ENCODE results near the gene LMAN2. TPM values are rescaled to one million over a fixed set of nuclear protein-coding genes. Genes with fewer than 3 reads are reported as not detected.

Gene LMAN2
- total and polyA plus RNA-seq, 10 donors: 50.1 to 211 (median 98.1) TPM

- Histone ChIP-seq H3K4me3 (no peak overlapping the region), H3K27ac (no peak overlapping the region), H3K4me1 (peaks cover 0 to 74% (median 21%) of the 10 kb centered on the region in 6 donors), H3K9me3 (no peaks in the 10 kb centered on the region), H3K27me3 (replicated peaks in 1 of 7) (no peaks in the 10 kb centered on the region), H3K36me3 (peaks cover 8 to 100% (median 77%) of the 10 kb centered on the region in 6 donors)
- WGBS, 5 donors: 91 to 95% (median 93%) methylated on average over 19 to 36 of the region's 36 CpGs
- peak; percentile 71 for DNase-seq
- intact Hi-C loops (cut with DNase I; ENCODE audit: low total_unique reads): no loop called here
- TF ChIP-seq POLR2AphosphoS5 (IDR thresholded peaks at IDR 0.05): peak in 2 of 3 donors; percentile 13 to 50
- no peak for TF ChIP-seq CTCF (IDR thresholded peaks at IDR 0.05 in 8 of 11, conservative IDR thresholded peaks at IDR 0.05 in 3 of 11)
- no peak for TF ChIP-seq POLR2A (IDR thresholded peaks at IDR 0.05)
Measured at GRCh38 chr5:177336603-177337494, 14.6 kb downstream of the LMAN2 start.

GRCh38 chr5:177336112-177336511 lies 15.4 kb downstream of the LMAN2 start:
- H3K27me3 ChIP-seq (replicated peaks in 1 of 7): no peaks in the 10 kb centered on the region
- H3K36me3 ChIP-seq: peaks cover 8 to 100% (median 81%) of the 10 kb centered on the region in 6 donors
- no peaks in the 10 kb centered on the region for H3K9me3 ChIP-seq
- H3K4me3 ChIP-seq: no peak overlapping the region
- intact Hi-C loops (cut with DNase I; ENCODE audit: low total_unique reads): no loop called here
- no peak overlapping the region for H3K27ac ChIP-seq
- TF ChIP-seq POLR2A (IDR thresholded peaks at IDR 0.05): no peak
- TF ChIP-seq POLR2AphosphoS5 (IDR thresholded peaks at IDR 0.05): peak in 1 of 3 donors; percentile 62
- peak in 4 of 11 experiments; percentile 20 to 47 (median 28) for TF ChIP-seq CTCF (IDR thresholded peaks at IDR 0.05 in 8 of 11, conservative IDR thresholded peaks at IDR 0.05 in 3 of 11)
- DNase-seq: peak; percentile 78
- H3K4me1 ChIP-seq: peaks cover 0 to 77% (median 29%) of the 10 kb centered on the region in 6 donors
- 61 to 71% (median 63%) methylated on average over 12 of the region's 12 CpGs for WGBS, 5 donors

- WGBS, 5 donors: 92 to 97% (median 96%) methylated on average over 6 to 7 of the region's 7 CpGs
- intact Hi-C loops (cut with DNase I; ENCODE audit: low total_unique reads): no loop called here
- TF ChIP-seq POLR2AphosphoS5 (IDR thresholded peaks at IDR 0.05) (no peak), CTCF (IDR thresholded peaks at IDR 0.05 in 8 of 11, conservative IDR thresholded peaks at IDR 0.05 in 3 of 11) (no peak), POLR2A (IDR thresholded peaks at IDR 0.05) (no peak)
- Histone ChIP-seq H3K4me3 (no peak overlapping the region), H3K36me3 (peaks cover 8 to 100% (median 83%) of the 10 kb centered on the region in 6 donors), H3K27ac (no peak overlapping the region), H3K4me1 (peaks cover 0 to 80% (median 33%) of the 10 kb centered on the region in 6 donors), H3K9me3 (no peaks in the 10 kb centered on the region), H3K27me3 (replicated peaks in 1 of 7) (no peaks in the 10 kb centered on the region)
- DNase-seq: peak; percentile 54
Measured at GRCh38 chr5:177335701-177336065, 15.8 kb downstream of the LMAN2 start.
